Colonic mucosa (tissue), 4 donors: ENCODE measurements around the gene ZSCAN2. TPM values are rescaled to one million over a fixed set of nuclear protein-coding genes. Genes with fewer than 3 reads are reported as not detected.
"Not testable (repeated sequence)": the region's sequence is repeated elsewhere in the genome, so short reads cannot be mapped to it uniquely, and the experiment has no call there.

Experiments
- DNase-seq: peaks from one replicate; pipeline ENCODE4 v3.0.0-alpha.2; 2020
- H3K27ac ChIP-seq: fragments of 200-600 bp; one replicate; pipeline ENCODE4 v1.8.0; 2021
- H3K27me3 ChIP-seq: fragments of 200-600 bp; one replicate; pipeline ENCODE4 v1.8.0; 2021
- H3K36me3 ChIP-seq: fragments of 200-600 bp; one replicate; pipeline ENCODE4 v1.8.0; 2021
- H3K4me1 ChIP-seq: fragments of 200-600 bp; one replicate; pipeline ENCODE4 v1.8.0; 2021; ENCODE audit warnings: mild to moderate bottlenecking
- H3K4me3 ChIP-seq: fragments of 200-600 bp; one replicate; pipeline ENCODE4 v1.8.0; 2021
- H3K9ac ChIP-seq, 2 donors: one replicate each; pipeline ENCODE4 v1.7.0; 2013; ENCODE audit warnings: control low read depth in 2 of 2, low read depth in 2 of 2, low read length in 2 of 2
- H3K9me3 ChIP-seq: fragments of 200-600 bp; one replicate; pipeline ENCODE4 v1.8.0; 2021
- CTCF ChIP-seq: fragments of 200-600 bp; IDR thresholded peaks from one replicate; pipeline ENCODE4 v1.8.0; 2022; ENCODE audit warnings: antibody characterized with exemption, mild to moderate bottlenecking
- intact Hi-C: fragments of 100-400 bp; cut with DNase I; formaldehyde crosslinking; loops from one replicate; pipeline ENCODE4 v1.14.1; 2022
- total RNA-seq, 2 donors: library from RNA; stranded (reverse); fragmentation: NEBNext Ultra II Directional in 1 of 2; extraction: Animal tissue kit (Norgen Biotek cat#: 25700) in 1 of 2; gene quantifications; one replicate each; pipeline ENCODE4 v1.2.1, GENCODE V29; 2021
- donor health status: healthy.
- donor health status: DM: no; HTN: no; CAD: no.
- donor health status: DM: no; HTN: no; CAD: no.

The ZSCAN2 gene
- total RNA-seq, 2 donors from 2014 or later, result 6.3 to 6.4 TPM

DNA sequence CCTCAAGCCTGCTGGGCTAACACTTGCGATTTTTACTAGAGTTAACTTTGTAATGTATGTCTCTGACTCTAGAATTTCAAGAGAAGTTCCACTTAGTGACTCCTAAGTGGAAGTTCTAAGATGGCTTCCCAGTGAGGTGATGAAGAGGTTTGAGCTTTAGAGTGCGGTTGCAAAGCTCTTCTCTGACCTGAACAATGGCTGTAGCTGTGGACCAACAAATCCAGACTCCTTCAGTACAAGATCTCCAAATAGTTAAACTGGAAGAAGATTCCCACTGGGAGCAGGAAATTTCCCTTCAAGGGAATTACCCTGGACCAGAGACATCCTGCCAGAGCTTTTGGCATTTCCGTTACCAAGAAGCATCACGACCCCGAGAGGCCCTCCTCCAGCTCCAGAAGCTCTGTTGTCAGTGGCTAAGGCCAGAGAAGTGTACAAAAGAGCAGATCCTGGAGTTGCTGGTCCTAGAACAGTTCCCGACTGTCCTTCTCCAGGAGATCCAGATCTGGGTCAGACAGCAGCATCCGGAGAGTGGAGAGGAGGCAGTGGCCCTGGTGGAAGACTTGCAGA, 31.0 kb downstream of the ZSCAN2 start:
- no peaks in the 10 kb centered on the region for H3K36me3 ChIP-seq
- peak overlapping the region; percentile 81 for H3K27ac ChIP-seq
- no peak for DNase-seq
- peak overlapping the region; percentile 52 for H3K4me3 ChIP-seq
- peak overlapping the region; percentile 75 to 78 for H3K9ac ChIP-seq
- intact Hi-C loops, result no loop called here
- peaks cover 12% of the 10 kb centered on the region for H3K4me1 ChIP-seq
- no peaks in the 10 kb centered on the region for H3K27me3 ChIP-seq
- no peak for TF ChIP-seq CTCF
- no peaks in the 10 kb centered on the region for H3K9me3 ChIP-seq

GRCh38 chr15:84633311-84634227, 32.8 kb downstream of the ZSCAN2 start:
- peak overlapping the region; percentile 52 for H3K4me3 ChIP-seq
- TF ChIP-seq CTCF, result no peak
- no peaks in the 10 kb centered on the region for H3K36me3 ChIP-seq
- peak overlapping the region; percentile 94 for H3K27ac ChIP-seq
- no peaks in the 10 kb centered on the region for H3K27me3 ChIP-seq
- intact Hi-C loops, result no loop called here
- peak; percentile 75 for DNase-seq
- H3K4me1 ChIP-seq, result peaks cover 12% of the 10 kb centered on the region
- peak overlapping the region; percentile 75 to 82 for H3K9ac ChIP-seq
- H3K9me3 ChIP-seq, result no peaks in the 10 kb centered on the region

DNA sequence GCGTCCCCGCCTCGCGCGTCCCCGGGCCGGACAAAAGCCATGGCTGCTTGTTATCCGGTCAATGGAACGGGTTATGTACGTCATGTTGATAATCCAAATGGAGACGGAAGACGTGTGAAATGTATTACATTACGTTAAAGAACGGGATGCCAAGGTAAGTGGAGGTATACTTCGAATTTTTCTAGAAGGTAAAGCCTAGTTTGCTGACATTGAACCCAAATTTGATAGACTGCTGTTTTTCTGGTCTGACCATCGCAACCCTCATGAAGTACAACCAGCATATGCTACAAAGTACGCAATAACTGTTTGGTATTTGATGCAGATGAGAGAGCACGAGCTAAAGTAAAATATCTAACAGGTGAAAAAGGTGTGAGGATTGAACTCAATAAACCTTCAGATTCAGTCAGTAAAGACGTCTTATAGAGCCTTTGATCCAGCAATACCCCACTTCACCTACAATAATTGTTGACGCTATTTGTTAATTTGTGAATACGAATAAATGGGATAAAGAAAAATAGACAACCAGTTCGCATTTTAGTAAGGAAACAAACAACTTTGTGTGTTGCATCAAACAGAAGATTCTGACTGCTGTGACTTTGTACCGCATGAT, 33.5 kb downstream of the ZSCAN2 start:
- Histone ChIP-seq H3K9me3 (no peaks in the 10 kb centered on the region), H3K9ac (peak overlapping the region; percentile 75 to 82), H3K27ac (peak overlapping the region; percentile 94), H3K27me3 (no peaks in the 10 kb centered on the region), H3K4me1 (peaks cover 12% of the 10 kb centered on the region), H3K4me3 (peak overlapping the region; percentile 52), H3K36me3 (no peaks in the 10 kb centered on the region)
- intact Hi-C loops, result no loop called here
- DNase-seq, result no peak
- TF ChIP-seq CTCF, result no peak

DNA sequence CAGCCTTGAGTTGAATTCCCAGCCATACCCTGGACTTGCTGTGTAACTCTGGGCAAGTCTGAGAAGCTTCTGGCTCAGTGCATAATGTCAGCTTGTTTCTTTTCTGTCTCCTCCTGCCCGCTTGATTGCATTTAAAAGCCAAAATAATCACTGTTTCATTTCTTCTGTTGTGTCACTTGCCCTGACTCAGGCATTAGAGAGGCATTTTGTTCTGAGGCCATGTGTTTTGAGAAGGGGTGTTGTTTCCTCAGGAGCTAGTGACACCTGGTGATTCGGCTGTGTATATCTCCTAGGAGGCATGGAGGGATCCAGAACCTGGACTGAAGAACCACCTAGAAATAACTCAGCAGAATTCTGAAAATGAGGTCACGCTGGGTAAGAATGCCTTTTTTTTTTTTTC, 37.3 kb downstream of the ZSCAN2 start:
- no peak for TF ChIP-seq CTCF
- H3K27ac ChIP-seq, result no peak overlapping the region
- H3K9ac ChIP-seq, result no peak overlapping the region
- no peak overlapping the region for H3K4me3 ChIP-seq
- H3K9me3 ChIP-seq, result no peaks in the 10 kb centered on the region
- DNase-seq, result no peak
- H3K4me1 ChIP-seq, result no peaks in the 10 kb centered on the region
- H3K27me3 ChIP-seq, result no peaks in the 10 kb centered on the region
- peaks cover 17% of the 10 kb centered on the region for H3K36me3 ChIP-seq
- intact Hi-C loops, result no loop called here

DNA sequence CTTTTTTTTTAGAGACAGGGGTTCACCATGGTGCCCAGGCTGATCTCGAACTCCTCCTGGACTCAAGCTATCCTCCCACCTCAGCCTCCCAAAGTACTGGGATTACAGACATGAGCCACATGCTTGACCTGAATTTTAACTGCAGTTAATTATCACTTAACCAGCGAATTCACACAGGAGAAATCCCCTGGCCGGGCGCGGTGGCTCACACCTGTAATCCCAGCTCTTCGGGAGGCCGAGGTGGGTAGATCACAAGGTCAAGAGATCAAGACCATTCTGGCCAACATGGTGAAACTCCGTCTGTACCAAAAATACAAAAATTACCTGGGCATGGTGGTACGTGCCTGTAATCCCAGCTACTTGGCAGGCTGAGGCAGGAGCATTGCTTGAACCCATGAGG, 41.1 kb downstream of the ZSCAN2 start:
- not testable (repeated sequence) for H3K4me3 ChIP-seq, H3K27ac ChIP-seq, DNase-seq, H3K27me3 ChIP-seq, H3K9me3 ChIP-seq, H3K4me1 ChIP-seq, H3K9ac ChIP-seq
- peaks cover 21% of the 10 kb centered on the region for H3K36me3 ChIP-seq
- intact Hi-C loops, result loop anchor here (10.0 kb wide), 1 partner anchor 47 kb away; no protein-coding TSS in a partner anchor

DNA sequence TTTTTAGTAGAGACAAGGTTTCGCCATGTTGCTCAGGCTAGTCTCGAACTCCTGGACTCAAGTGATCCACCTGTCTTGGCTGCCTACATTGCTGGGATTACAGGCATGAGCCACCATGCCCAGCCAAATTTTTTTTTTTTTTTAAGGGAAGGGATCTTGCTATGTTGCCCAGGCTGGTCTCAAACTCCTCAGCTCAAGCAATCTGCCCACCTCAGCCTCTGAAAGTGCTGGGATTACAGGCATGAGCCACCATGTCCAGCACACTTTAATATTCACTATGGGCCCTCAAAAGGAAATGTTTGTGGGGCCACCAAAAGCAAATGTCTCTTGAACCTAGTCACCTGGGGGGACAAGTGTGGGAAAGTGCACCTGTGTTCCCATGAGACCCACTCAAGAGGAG, 41.8 kb downstream of the ZSCAN2 start:
- not testable (repeated sequence) for H3K4me1 ChIP-seq, H3K27ac ChIP-seq, H3K9me3 ChIP-seq, H3K9ac ChIP-seq, DNase-seq, H3K27me3 ChIP-seq, H3K4me3 ChIP-seq
- intact Hi-C loops, result loop anchor here (10.0 kb wide), 1 partner anchor 48 kb away; no protein-coding TSS in a partner anchor
- peaks cover 21% of the 10 kb centered on the region for H3K36me3 ChIP-seq
